Measurements from ENCODE around the gene INHBB.

The INHBB gene

DNA sequence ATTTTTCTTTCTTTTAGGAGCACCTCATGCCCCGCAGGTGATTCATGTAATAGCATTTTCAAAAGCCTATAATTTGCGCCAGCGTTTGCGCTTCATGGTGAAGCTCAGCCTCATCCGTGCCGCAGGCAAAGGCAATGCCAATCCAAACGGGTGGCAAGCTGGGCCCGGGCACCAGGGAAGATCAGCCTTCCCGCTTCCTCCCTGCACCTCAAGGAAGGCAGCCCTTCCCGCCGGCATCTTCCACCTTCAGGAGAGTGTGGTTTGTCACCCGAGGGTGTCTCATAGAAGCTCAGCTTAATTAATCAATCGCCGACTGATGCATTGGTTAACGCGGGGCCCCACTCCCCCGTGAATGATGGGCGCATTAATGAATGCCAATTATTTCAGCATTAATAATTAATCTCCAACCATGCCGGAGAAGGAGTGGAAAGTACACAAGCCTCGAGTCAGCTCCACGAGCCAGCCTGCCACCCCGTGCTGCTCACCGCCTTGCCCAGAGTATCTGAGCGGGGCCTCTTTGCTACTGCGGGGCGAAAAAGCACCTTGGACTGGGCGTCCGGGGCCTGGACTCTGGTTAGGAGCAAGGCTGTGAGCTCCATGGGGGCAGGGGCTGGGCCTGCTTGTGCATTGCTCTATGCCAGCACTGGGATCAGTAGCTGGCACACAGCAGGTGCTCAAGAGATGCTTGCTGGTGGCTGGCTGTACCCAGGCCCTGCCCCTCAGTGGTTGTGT is 13.0 kb downstream of the INHBB start:
- no peak for DNase-seq (ENCODE audit: low read depth)

DNA sequence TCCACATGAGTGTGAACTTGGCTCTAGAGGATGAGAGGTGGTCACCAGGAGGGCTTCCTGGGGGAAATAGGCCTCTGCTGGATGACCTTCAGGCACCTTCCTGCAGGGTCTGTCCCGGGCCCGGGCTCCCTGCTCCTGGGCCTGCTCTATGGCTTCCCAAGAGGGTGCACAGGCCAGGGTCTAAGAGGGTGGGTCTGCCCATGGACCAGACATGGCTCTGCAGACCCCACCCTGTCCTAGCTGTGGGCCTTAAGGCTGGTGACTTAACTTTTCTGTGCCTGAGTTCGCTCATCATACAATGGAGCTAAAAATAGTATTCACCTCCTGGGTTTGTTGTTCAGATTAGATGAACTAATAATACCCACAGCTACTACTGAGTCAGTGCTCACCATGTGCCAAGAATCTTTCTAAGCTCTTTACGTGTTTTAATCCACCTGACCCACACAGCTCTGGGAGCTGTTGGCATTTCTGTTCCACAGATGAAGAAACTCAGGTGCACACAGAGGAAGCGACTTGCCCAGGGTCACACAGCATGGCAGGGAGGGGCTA is 14.4 kb downstream of the INHBB start:
- DNase-seq (ENCODE audit: low read depth) = no peak

GRCh38 chr2:120362926-120363325 is 17.0 kb downstream of the INHBB start:
- no peak for DNase-seq (ENCODE audit: low read depth)

DNA sequence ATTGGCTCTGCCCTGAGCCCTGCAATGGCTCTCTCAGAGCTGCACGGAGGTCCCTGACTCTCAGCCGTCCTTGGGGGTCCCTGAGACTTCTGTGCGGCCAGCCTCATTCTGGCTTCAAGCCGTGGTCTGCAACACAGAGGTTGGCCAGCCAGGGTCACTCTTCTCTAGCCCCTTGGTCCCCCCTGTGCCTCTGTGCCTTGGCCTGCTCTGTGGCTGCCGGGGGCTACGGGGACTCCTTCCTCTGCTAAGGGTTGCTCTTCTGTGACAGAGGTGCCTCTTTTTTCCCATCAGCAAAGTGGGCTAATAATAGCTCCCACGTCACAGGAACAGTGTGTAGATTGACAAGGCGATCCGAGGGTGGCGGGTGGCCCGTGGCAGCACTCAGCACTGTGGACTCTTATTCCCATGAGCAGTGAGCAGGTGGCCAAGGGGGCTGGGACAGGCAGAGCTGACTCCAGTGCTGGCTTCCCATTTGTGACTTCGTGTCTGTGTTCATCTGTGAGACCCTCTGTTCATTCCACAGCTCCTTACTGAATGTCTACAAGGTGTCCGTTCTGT is 19.4 kb downstream of the INHBB start:
- DNase-seq (ENCODE audit: low read depth) = no peak

DNA sequence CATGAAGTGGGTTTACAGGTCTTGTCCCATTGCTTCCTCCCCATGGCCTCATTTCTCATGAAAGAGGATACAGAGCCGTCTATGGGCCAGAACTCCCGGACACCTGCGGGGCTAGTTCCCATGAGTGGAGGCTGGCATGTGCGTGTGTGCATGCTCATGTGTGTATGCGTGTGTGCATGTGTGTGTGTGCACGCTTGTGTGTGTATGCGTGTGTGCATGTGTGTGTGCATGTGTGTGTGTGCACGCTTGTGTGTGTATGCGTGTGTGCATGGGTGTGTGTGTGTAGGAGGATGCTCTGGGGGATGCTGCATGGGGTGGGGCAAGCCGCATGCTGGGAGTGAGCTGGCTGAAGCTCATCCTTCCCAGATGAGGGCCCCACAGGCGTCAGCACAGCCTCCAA is 20.8 kb downstream of the INHBB start:
- DNase-seq (ENCODE audit: low read depth) = no peak

- DNase-seq (ENCODE audit: low read depth) = no peak
Observed at GRCh38 chr2:120367221-120367620, 21.3 kb downstream of the INHBB start.

DNA sequence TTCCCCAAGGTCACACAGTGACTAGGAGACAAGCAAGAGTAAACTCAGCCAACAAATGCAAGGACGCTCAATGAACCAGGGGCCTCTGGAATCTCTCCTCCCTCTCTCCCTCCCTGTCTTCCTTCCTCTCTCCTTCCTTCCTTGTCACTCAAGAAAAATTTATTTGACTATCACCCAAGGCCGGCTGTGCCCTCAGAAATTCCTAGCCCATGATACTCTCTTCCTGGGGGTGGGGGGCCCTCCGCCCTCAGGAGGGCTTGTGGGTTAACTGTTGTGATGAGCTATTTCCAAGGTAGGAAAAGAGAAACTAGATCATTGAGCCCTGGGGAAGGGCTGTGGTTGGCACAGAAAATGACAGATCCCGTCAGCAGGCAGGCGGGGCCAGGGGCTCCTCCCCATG is 21.7 kb downstream of the INHBB start:
- DNase-seq (ENCODE audit: low read depth) = no peak

GRCh38 chr2:120368086-120368485 is 22.1 kb downstream of the INHBB start:
- no peak for DNase-seq (ENCODE audit: low read depth)

- DNase-seq (ENCODE audit: low read depth) = no peak
Observed at GRCh38 chr2:120369250-120369649, 23.3 kb downstream of the INHBB start.

DNA sequence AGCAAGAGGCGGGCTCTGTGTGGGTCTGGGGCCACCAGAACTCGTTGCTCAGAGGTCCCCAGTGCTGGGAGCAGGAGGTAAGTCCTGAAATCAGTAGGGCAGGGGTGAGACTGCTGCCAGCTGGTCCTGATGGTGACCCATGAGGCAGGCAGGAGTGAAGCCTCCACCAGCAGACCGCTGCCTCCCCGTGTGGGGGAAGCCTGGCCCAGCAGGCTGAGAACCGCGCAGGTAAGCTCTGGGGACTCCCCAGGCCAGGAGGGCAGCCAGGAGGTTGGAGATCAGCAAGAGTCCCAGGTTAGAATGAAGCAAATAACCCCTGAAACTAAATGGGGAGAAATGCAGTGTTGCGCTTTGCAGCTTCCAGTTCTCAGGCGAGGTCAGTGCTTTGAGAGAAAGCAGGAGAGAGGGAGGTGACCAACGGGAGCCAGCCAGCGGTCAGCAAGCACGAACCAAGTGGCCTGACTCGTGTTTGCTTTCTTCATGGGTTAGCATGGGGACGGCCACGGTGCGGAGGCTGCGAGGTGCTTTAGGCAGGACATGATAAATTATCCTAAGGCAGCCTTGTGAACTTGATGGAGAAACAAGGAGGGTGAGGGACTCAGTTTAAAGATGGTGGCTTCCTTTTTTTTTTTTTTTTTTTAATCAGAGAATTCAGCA is 26.2 kb downstream of the INHBB start:
- DNase-seq (ENCODE audit: low read depth) = no peak

DNA sequence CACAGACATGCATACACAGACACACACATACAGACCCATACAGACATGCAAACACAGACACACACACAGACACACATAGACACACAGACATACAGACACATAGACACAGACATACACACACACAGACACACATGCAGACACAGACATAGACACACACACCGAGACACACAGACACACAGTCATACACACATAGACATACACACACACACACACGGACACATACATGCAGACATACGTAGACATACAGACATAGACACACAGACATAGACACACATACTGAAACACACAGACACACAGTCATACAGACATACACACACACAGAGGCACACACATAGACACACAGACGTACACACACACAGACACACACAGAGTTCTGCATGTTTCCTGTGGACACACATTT is 26.9 kb downstream of the INHBB start:
- DNase-seq (ENCODE audit: low read depth) = no peak

DNA sequence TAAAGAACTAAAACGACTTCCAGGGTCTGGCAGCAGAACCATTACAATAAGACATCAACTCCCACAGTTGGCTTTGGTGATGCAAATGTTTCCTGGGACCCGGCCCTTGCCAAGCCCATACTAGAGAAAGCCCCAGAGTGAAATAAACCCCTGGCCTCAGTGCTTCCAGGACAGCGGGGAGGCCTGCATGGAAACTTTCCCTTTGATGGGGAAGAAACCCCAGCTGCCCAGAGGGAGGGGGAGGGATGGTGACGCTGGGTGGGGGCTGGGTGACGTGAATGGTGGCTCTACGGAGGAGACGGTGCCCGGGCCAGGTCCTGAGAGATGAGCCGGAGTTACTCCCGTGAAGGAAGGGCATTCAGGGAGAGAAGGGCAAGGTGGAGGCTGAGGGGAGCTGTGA is 27.5 kb downstream of the INHBB start:
- no peak for DNase-seq (ENCODE audit: low read depth)

GRCh38 chr2:120374821-120375220 is 28.9 kb downstream of the INHBB start:
- no peak for DNase-seq (ENCODE audit: low read depth)

- no peak for DNase-seq (ENCODE audit: low read depth)
Observed at GRCh38 chr2:120375251-120376020, 29.5 kb downstream of the INHBB start.

DNA sequence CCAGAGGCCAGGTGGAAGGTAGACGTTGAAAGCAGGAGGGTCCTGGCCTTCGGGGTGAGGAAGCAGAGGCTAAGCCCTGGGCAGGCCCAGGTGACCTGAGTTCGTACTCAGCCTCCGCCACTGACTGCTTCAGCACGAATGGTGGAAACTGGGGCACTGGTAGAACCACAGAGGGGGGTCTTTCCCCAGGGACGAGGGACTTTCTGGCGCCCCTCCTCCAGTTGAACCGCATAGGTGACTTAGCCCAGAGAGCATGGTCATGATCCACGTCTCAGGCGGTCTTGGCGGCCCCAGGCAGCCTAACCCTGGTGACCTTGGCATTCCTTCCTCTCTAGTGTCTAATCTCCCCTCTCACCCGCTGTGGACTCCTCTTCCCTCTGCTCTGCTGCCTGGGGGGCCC is 30.2 kb downstream of the INHBB start:
- no peak for DNase-seq (ENCODE audit: low read depth)

- no peak for DNase-seq (ENCODE audit: low read depth)
Observed at GRCh38 chr2:120376679-120377640, 31.0 kb downstream of the INHBB start.

GRCh38 chr2:120378605-120379004 is 32.7 kb downstream of the INHBB start:
- no peak for DNase-seq (ENCODE audit: low read depth)

DNA sequence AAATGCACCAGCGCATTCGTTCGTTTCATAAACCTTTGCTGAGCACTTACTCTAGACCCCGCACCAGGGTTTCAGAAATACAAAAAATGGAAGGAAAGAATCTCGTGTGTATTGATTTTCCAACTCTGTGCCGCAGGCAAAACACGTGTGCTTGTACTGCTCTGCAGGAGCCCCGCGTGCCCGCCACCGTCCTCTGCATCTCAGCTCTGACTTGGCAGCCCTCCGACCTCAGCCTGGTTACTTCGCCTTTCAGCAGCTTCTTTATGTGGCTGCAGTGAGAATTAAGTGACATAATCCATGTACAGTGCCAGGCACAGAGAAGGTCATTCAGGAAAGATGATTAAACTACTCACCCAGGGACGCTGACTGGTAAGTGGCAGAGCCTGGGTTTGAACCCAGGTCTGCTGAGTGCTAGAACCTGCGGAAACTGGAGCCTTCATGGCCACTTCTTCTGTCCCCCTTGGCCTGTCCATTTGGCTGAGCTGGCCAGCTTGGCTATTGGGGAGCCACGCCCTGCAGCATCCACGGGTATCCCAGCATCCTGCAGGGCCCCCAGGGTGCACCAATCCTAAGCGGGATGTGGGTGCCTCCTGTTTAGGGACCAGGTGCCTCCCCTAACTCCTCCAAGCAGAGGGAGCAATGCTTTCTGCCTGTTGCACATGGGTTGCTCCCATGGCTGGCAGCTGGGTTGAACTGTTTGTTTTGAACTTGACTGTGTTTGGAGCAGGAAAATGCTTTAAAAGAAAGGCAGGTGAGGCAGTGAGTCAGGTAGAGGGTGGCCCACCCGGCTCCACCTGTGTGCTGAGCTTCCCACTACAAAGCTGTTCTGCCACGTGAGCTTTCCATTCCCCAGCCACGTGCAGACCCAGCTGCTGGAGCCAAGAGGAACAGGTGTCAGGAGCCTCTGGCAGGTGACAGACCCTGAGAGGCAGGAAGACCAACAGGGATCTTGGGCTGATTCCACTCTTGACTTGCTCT is 34.3 kb downstream of the INHBB start:
- DNase-seq (ENCODE audit: low read depth) = no peak

- no peak for DNase-seq (ENCODE audit: low read depth)
Observed at GRCh38 chr2:120381192-120381591, 35.3 kb downstream of the INHBB start.

DNA sequence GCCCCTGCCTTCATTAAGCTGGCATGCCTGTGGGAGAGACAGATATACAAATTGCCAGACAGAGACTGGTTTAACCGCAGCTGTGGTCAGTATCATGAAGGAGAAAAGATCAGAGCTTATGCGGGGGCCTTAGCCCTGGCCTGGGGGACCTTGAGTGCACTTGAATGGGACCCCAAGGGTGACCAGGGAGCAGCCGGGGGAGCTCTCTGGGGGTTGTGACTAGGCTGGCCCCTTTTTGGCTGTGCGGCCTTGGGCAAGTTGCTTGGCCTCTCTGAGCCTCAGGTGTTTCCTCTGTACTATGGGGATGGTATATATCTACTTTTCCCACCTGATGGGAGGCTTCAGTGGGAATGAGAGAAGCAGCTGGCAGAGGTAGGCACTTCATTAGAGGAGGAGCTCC is 35.7 kb downstream of the INHBB start:
- no peak for DNase-seq (ENCODE audit: low read depth)
